ENCODE measurements around the gene NKAIN2.

The NKAIN2 gene

DNA sequence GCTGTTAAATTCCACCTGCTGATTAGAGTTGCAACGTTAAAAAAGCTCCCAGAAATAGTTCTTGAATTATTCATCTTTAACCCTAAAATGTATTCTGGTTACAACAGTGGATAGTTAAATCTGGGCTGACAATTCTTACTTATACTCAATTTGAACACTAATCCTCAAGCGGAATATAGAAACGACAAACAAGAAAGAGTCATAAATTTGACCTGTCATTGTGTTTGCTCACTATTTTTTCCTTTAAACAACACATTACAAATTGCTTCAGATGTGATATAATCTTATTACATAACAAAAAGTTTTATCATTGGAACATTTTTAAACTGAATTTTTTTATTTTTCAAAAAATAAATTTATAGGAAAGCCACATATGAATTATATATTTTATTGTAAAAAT lies 1054.1 kb downstream of the NKAIN2 start:
- no peak overlapping the region for H3K4me3 ChIP-seq (ENCODE audit: low read depth, low read length)
- no peak for DNase-seq (ENCODE audit: low read depth)
- TF ChIP-seq, protein P1, sequence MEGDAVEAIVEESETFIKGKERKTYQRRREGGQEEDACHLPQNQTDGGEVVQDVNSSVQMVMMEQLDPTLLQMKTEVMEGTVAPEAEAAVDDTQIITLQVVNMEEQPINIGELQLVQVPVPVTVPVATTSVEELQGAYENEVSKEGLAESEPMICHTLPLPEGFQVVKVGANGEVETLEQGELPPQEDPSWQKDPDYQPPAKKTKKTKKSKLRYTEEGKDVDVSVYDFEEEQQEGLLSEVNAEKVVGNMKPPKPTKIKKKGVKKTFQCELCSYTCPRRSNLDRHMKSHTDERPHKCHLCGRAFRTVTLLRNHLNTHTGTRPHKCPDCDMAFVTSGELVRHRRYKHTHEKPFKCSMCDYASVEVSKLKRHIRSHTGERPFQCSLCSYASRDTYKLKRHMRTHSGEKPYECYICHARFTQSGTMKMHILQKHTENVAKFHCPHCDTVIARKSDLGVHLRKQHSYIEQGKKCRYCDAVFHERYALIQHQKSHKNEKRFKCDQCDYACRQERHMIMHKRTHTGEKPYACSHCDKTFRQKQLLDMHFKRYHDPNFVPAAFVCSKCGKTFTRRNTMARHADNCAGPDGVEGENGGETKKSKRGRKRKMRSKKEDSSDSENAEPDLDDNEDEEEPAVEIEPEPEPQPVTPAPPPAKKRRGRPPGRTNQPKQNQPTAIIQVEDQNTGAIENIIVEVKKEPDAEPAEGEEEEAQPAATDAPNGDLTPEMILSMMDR (IDR thresholded peaks at IDR 0.05; ENCODE audit: low read depth, low read length) = no peak
- TF ChIP-seq, protein P2, sequence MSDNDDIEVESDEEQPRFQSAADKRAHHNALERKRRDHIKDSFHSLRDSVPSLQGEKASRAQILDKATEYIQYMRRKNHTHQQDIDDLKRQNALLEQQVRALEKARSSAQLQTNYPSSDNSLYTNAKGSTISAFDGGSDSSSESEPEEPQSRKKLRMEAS (IDR thresholded peaks at IDR 0.05; ENCODE audit: low read depth, low read length) = no peak
- TF ChIP-seq MYC (IDR thresholded peaks at IDR 0.05; ENCODE audit: low read depth, low read length) = no peak
- TF ChIP-seq POLR2A (IDR thresholded peaks at IDR 0.05; ENCODE audit: extremely low read depth, insufficient read length) = no peak

DNA sequence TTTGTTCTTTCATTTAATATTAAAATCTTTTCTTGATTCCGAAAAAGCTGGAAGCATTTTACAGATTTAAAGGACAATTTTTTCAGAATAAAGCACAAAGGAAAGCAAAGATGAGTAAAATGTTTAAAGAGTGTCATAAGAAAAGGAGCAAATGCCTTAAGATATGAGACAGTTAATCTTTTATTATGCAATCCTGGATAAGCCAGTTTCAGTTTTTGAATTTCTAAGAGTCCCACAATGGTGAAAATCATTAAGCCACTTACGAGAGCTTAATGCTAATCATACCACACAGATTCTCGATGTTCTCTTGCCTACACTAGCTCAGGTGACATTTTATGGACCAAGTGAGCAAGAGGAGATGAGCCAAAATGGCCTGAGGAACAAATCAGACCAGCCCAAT lies 1054.9 kb downstream of the NKAIN2 start:
- no peak overlapping the region for H3K4me3 ChIP-seq (ENCODE audit: low read depth, low read length)
- no peak for DNase-seq (ENCODE audit: low read depth)
- TF ChIP-seq MYC (IDR thresholded peaks at IDR 0.05; ENCODE audit: low read depth, low read length) = no peak
- TF ChIP-seq POLR2A (IDR thresholded peaks at IDR 0.05; ENCODE audit: extremely low read depth, insufficient read length) = no peak
- TF ChIP-seq, protein P1 (IDR thresholded peaks at IDR 0.05; ENCODE audit: low read depth, low read length) = no peak
- TF ChIP-seq, protein P2 (IDR thresholded peaks at IDR 0.05; ENCODE audit: low read depth, low read length) = no peak

- no peak for DNase-seq (ENCODE audit: low read depth)
- H3K4me3 ChIP-seq (ENCODE audit: low read depth, low read length) = no peak overlapping the region
- TF ChIP-seq, protein P1 (IDR thresholded peaks at IDR 0.05; ENCODE audit: low read depth, low read length) = no peak
- TF ChIP-seq POLR2A (IDR thresholded peaks at IDR 0.05; ENCODE audit: extremely low read depth, insufficient read length) (no peak), MYC (IDR thresholded peaks at IDR 0.05; ENCODE audit: low read depth, low read length) (no peak)
- TF ChIP-seq, protein P2 (IDR thresholded peaks at IDR 0.05; ENCODE audit: low read depth, low read length) = no peak
Observed at GRCh38 chr6:124859366-124859765, 1055.7 kb downstream of the NKAIN2 start.

DNA sequence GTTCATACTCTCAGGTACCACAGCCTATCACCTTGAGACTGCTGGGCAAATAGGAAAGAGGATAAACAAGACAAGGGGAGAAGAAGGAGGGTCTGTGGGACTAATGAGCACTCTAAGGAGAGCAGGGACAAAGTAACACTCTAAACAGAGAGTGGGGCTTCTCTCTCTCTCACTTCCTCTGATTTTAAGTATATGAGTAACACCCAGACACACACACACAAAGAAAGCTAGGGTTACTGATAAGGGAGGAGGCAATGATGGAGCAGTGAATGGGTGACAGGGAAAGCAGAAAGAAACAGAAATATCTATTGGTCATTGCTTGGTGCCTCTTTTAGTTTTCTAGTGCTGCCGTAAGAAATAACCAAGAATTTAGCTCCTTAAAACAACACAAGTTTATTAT lies 1062.4 kb downstream of the NKAIN2 start:
- no peak overlapping the region for H3K4me3 ChIP-seq (ENCODE audit: low read depth, low read length)
- no peak for DNase-seq (ENCODE audit: low read depth)
- TF ChIP-seq, protein P2 (IDR thresholded peaks at IDR 0.05; ENCODE audit: low read depth, low read length) = no peak
- TF ChIP-seq, protein P1 (IDR thresholded peaks at IDR 0.05; ENCODE audit: low read depth, low read length) = no peak
- TF ChIP-seq MYC (IDR thresholded peaks at IDR 0.05; ENCODE audit: low read depth, low read length) (no peak), POLR2A (IDR thresholded peaks at IDR 0.05; ENCODE audit: extremely low read depth, insufficient read length) (no peak)

- H3K4me3 ChIP-seq (ENCODE audit: low read depth, low read length) = no peak overlapping the region
- TF ChIP-seq, protein P2 (IDR thresholded peaks at IDR 0.05; ENCODE audit: low read depth, low read length) = no peak
- TF ChIP-seq, protein P1 (IDR thresholded peaks at IDR 0.05; ENCODE audit: low read depth, low read length) = no peak
- TF ChIP-seq MYC (IDR thresholded peaks at IDR 0.05; ENCODE audit: low read depth, low read length) (no peak), POLR2A (IDR thresholded peaks at IDR 0.05; ENCODE audit: extremely low read depth, insufficient read length) (no peak)
- DNase-seq (ENCODE audit: low read depth) = no peak
Observed at GRCh38 chr6:124867121-124867520, 1063.5 kb downstream of the NKAIN2 start.

DNA sequence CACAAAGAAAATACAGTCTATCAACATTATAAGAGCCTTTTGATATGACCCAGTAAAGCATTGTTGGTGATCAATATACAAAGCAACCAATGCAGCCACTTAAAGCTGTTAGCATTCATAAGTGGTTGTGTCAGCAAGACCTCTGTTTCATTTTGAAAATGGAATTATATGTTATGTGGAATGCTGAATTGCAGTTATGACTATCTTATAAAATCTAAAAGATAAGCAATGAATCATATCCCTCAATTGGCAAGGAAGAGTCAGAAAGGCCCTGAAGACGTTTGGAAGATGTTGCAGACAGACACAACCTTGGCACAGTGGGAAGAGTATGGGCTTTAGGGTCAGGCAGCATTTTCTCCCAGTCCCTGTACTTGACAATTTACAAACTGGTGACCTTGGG lies 1064.8 kb downstream of the NKAIN2 start:
- H3K4me3 ChIP-seq (ENCODE audit: low read depth, low read length) = no peak overlapping the region
- TF ChIP-seq POLR2A (IDR thresholded peaks at IDR 0.05; ENCODE audit: extremely low read depth, insufficient read length) (no peak), MYC (IDR thresholded peaks at IDR 0.05; ENCODE audit: low read depth, low read length) (no peak)
- TF ChIP-seq, protein P1 (IDR thresholded peaks at IDR 0.05; ENCODE audit: low read depth, low read length) = no peak
- TF ChIP-seq, protein P2 (IDR thresholded peaks at IDR 0.05; ENCODE audit: low read depth, low read length) = no peak

More for the DNA sequence above, 1064.8 kb downstream of the NKAIN2 start:
- DNase-seq (ENCODE audit: low read depth) = no peak
